ENCODE measurements around the gene DCAF17.

DNA sequence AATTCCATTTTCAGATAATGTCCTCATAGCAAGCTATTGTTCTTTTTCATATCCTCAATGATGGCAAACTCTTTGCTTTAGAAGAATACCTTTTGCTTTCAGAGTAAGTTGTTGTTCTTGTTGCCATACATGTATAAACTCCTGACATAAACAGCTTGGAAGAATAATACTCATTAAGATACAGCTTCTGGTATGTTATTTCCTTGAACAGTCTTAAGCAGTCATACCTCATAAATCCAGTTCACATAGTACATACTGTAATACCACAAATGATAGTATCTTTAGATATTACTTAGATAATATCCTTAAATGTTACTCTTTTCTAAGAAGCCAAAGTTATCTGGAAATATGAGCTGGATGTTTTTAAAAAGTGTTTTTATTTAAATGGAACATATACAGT is 23.4 kb upstream of the DCAF17 start:
- no peak for TF ChIP-seq ZFP3 (CRISPR knock-in tag; IDR thresholded peaks at IDR 0.05)
- TF ChIP-seq, protein P1, sequence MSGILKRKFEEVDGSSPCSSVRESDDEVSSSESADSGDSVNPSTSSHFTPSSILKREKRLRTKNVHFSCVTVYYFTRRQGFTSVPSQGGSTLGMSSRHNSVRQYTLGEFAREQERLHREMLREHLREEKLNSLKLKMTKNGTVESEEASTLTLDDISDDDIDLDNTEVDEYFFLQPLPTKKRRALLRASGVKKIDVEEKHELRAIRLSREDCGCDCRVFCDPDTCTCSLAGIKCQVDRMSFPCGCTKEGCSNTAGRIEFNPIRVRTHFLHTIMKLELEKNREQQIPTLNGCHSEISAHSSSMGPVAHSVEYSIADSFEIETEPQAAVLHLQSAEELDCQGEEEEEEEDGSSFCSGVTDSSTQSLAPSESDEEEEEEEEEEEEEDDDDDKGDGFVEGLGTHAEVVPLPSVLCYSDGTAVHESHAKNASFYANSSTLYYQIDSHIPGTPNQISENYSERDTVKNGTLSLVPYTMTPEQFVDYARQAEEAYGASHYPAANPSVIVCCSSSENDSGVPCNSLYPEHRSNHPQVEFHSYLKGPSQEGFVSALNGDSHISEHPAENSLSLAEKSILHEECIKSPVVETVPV (CRISPR knock-in tag; IDR thresholded peaks at IDR 0.05): no peak
- TF ChIP-seq CREB5 (CRISPR knock-in tag; IDR thresholded peaks at IDR 0.05; ENCODE audit: low read depth): no peak
- TF ChIP-seq TOX (CRISPR knock-in tag; IDR thresholded peaks at IDR 0.05; ENCODE audit: borderline replicate concordance): no peak
- no peak for TF ChIP-seq TSHZ2 (CRISPR knock-in tag; IDR thresholded peaks at IDR 0.05)
- TF ChIP-seq GLIS3 (CRISPR knock-in tag; IDR thresholded peaks at IDR 0.05): no peak
- no peak for TF ChIP-seq ISL1 (CRISPR knock-in tag; IDR thresholded peaks at IDR 0.05)
- TF ChIP-seq ZNF565 (CRISPR knock-in tag; conservative IDR thresholded peaks at IDR 0.05; ENCODE audit: low read depth): no peak
- no peak for TF ChIP-seq PATZ1 (CRISPR knock-in tag; IDR thresholded peaks at IDR 0.05; ENCODE audit: borderline replicate concordance)
